GM19099 (cell line): Measurements from ENCODE around the gene MATR3.

ENCODE experiments used
- POLR2A ChIP-seq: IDR thresholded peaks from 3 replicates; pipeline ENCODE4 v1.6.1; 2011; ENCODE audit warnings: low read depth; ENCODE audit not compliant: insufficient read length; ENCODE audit errors: extremely low read depth

Gene MATR3

DNA sequence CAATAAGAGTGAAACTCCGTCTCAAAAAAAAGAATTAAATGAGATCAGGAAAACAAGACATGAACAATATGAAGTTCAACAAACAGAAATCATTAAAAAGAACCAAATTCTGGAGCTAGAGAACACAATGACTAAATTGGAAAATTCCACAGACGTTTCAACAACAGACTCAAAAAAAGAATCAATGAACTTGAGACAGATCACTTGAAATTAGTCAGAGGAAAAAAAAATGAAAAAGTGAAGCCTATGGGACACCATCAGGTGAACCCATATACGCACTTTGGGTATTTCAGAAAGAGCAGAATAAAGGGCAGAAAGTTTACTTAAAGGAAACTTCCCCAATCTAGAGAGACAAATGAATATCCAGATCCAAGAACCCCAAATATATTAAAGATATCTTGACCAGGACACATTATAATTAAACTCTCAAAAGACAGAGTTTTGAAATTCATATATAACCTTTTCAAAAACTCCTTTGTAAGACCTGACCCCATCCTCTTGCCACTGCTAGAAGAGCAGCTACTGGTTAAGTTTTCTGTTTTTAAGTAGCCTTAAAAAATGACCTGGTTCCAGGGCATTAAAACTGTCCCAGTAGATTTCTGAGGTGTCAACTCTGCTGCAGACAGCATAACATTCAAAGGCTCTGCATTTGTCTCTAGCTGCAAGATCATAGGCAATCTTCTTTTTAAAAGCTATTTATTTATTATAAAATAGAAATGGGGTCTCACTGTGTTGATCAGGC lies 7.7 kb upstream of the MATR3 start:
- TF ChIP-seq POLR2A: no peak

DNA sequence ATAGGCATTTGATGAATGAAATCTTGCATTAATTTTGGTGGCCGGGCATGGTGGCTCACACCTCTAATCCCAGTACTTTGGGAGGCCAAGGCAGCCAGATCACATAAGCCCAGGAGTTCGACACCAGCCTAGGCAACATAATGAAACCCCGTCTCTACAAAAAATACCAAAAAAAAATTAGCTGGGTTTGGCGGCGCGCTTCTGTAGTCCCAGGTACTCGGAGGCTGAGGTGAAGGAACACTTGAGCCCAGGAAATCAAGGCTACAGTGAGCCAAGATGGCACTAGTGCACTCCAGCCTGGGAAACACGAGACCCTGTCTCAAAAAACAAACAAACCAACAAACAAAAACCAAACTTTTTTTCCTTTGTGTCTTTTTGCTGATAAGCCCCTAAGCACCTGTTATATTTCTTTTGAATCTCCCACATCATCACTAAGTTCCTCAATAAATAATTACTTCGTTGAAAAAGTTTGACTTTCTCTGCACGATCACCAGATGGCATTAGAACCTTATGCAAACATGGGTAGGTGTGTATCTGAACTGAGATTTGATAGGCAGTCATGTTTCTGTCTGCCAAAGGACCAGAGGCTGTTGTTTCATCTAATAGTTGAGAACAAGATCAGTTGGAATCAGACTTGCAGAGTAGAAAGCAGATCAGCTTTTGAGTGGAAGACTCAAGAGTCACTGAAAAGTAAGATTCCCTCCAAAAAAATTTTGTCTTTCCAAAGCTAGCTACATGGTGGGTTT lies 5.5 kb upstream of the MATR3 start:
- TF ChIP-seq POLR2A: no peak

DNA sequence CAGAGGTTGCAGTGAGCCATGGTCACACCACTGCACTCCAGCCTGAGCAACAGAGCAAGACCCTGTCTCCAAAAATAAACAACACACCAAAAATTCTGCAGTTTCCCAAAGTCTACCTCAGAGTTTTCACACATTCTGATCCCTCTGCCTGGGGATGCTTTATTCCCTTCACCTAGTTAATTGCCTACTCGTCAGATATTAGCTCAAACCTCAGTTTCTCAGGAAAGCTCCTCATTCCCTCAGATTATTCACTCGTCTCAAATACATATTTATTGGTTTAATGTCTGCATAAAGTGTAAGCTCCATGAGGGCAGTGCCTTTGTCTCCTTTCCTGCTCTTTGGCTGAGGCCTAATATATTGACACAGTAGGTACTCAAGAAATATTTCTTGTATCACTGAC lies 2.5 kb upstream of the MATR3 start:
- no peak for TF ChIP-seq POLR2A

DNA sequence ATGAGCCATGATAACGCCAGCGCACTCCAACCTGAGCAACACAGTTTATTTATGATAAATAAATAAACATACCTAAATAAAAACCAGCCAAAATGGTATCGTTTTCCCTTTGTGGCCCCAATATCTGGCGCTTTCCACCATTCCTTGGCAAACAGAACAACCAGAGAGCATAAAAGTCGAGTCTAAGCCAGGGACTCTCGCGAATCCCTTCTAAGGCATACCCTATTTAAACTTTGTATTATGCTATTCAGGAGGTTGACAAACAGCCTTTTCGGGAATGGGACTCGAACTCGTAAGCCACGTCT lies 386 bp upstream of the MATR3 start:
- no peak for TF ChIP-seq POLR2A

DNA sequence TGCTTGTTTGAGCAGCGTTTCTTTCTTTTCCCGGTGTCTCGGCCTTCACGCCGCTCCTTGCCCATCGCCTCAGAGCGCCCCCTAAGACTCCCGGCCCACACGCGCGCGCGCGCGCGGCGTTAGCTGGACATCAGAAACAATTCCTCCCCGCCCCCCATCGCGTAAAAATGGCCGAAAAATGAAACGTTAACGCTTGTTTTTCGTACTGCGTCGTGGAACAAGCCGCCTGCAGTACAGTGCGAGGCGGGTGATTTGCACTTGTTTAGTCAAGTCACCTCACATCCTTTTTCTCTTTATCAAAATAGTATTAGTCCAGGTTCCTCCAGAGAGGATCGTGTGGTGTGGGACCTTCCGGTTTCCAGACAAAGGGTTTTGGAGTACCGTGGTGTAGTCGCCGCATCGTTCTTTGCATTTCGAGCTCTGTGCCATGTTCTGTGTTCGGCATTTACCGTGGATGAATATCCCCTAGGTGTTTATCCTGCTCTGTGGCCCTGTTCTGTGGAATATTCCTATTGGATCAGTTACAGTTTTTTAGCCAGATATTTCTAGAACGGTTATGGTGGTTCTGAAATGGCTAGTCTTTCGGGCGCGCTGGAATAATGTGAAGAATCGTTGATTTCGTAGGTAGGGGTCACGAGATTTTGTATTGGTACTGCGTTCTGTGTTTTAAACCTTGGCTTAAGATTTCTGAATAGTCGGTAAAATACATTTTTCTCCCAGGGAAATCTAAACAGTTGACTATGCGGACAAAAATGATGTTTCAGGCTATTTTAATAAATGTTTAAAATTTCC lies 1.0 kb downstream of the MATR3 start:
- TF ChIP-seq POLR2A: no peak

DNA sequence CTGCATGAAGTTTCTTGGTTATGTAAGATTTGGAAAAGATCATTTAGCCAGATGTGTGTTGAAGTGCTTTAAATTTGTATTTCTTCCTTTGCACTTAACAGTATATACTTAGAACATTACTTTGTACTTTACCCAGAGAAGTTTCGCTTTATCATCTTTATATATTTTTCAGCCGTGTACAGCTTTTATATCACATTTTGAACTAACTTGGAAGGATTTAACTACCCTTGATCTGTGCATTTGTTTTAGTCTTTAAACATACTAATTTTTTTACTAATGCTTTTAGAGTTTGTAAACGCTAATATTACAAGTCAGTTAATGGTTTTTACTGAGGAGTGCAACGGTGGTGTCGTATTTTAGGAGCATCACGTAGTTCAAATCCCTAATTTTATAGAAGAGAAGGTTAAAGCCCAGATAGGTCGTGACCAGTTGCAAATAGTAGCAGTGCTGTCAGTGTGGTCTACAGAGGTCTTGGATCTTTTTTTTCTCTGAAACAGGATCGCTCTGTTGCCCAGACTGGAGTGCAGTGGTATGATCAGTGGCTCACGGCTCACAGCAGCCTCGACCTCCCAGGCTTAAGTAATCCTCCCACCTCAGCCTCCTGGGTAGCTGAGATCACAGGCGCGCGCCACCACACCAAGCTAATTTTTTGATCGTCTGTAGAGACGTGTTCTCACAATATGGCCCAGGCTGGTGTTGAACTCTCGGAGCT lies 2.0 kb downstream of the MATR3 start:
- no peak for TF ChIP-seq POLR2A

DNA sequence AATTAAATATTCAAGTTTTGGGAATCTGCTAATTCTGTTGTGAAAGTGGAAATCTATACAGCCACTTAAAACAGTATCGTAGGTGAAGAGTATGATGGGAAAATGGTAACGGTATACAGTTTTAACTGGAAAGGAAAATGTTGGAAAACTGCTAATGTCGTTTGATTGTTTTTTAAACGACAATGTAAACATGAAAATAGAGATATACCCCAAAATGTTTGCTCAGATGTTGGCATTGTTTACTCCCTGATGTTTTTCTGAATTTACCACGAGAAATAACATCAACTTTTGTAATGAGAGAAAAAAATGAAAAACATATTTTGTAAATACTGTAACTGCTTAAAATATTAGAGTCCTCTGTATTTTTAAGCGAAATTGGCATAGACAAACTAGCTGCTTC lies 2.7 kb downstream of the MATR3 start:
- TF ChIP-seq POLR2A: no peak

DNA sequence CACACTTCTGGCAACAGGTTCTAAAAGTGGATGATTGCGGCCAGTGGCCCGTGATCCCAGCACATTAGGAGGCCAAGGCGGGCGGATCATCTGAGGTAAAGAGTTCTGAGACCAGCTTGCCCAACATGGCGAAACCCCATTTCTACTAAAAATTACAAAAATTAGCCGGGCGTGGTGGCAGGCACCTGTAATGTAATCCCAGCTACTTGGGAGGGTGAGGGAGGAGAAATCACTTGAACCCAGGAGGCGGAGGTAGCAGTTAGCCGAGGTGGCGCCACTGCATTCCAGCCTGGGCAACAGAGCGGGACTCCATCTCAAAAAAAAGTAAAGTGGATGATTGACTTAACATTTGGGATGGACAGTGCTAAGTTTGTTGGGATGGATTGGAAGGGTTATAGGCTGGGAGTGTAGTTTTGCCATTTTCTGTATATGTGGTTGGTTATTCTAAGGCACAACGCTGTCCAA lies 3.4 kb downstream of the MATR3 start:
- TF ChIP-seq POLR2A: no peak

DNA sequence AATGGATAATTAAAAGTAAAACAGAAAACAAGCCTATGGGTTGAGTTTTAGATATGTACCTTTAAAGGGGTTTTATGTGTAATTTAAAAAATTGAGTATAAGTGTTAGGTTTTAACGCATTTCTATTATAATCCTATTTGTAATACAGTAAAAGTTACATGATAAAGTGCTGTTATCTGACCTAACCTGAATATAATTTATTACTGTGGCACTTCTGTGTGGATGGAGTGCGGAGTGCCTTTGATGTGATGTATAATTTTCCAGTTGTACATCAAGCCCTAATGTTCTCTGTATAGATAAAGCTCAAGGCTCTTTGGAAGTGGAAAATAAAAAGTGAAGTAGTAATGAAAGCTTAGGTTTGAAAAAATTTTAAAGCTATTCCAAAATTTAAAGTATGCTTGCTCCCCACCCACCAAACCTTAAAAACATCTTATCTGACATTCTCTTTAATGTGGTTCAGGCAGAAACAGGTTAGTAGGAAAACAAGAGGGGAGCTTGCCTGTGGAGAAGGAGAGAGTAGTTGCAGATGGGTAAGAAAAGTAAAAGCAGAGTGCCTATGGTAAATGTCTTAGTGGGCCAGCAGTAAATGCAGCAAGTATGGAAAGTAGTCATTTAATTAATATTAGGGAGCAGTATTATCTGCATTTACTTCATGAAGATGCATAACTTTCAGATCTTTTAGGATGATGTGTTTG lies 4.0 kb downstream of the MATR3 start:
- no peak for TF ChIP-seq POLR2A

DNA sequence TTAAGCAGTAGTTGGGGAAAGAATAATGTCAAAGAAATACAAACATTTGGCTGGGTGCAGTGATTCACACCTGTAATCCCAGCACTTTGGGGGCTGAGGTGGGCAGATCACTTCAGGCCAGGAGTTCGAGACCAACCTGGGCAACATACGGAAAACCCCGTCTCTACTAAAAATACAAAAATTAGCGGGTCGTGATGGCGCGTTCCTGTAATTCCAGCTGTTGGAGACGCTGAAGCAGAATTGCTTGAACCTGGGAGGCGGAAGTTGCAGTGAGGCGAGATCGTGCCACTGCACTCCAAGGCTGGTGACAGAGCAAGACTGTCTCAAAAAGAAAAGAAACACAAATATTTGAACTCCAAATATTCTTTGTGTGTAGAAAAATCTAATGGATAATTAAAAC lies 4.7 kb downstream of the MATR3 start:
- TF ChIP-seq POLR2A: no peak

DNA sequence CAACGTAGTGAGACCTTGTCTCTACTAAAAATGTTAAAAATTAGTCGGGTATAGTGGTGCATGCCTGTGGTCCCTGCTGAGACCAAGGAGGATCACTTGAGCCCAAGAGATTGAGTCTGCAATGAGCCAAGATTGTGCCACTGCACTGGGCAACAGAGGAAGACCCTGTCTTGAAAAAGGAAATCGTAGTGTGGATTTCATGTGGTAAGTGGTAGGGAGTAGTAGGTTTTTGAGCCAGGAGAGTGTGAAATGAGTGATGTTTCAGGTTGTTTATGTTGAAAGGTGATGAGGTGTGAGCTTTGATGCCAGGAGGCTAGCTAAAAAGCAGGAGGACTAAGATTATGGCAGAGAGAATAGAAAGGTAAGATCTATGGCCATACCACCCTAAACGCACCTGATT lies 5.9 kb downstream of the MATR3 start:
- TF ChIP-seq POLR2A: no peak

DNA sequence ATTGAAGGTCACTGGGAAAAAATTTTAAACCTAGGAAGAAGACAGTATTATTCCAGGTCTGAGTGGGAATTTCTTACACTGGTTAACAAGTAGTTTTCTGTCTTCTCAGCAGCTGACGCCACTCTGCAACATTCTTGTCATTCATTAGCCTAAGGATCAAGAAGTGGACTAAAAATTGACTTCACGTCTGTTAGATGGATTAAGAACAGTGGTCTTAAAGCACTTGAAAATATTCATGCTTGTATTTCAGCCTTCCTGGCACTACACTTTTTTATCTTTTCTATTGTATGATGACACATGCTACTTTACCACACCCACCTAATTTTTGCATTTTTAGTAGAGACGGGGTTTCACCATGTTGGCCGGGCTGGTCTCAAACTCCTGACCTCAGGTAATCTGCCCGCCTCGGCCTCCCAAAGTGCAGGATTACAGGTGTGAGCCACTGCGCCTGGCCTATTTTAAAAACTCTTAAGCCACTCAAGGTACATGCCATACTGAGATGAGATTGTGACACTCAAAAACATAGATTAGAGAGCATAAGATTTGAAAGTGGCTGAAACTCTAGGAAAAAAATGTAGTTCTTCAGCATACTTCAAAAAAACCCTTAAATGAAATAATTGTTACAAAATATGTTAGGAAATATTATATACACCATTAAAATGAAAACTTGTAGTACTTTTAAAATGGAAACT lies 8.4 kb downstream of the MATR3 start:
- no peak for TF ChIP-seq POLR2A

DNA sequence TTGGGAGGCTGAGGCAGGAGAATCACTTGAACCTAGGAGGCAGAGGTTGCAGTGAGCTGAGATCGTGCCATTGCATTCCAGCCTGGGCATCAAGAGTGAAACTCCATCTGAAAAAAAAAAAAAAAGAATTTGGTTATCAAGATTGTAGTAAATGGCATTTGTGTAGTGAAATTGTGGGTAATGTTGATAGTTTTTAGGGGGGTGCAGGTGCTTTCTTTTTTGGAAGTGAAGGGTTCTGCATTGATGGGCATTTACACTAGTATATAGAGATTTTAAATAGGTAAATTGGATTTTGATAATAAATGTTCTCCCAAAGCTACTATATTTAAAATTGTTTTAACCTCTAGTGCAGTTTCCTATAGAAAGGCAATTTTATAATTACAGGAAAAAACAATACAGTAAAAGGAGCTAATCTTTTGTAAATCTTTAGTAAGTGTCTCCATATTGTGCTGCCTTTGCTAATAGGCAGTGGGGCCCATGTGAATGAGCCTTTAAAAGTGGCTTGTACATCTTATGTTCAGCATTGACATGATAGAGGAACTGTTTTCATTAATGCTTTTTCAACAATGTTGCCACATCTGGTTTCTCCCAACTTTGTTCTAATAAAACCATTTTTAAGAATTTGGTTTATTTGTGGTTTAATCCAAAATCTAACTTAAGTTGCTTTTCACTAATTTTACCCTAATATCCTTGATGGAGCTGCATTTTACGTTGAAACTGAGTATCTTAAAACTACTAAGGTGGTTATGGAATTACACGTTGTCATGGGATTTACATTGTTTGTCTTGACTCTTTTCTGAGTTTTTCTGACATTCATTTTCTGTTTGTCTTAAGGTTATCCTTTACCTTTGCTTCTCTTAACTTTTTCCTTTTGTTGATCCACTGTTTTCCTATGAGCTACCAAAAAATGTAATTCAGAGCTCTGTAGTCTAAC lies 11.1 kb downstream of the MATR3 start:
- no peak for TF ChIP-seq POLR2A
